Activated CD4-positive, alpha-beta T cell treated with anti-CD3 and anti-CD28 coated beads, Interleukin-2, amount 10 ng/mL, durations not matched to agents 24 days and 14 days (primary cell): ENCODE measurements around the gene SLC17A8. TPM values are rescaled to one million over a fixed set of nuclear protein-coding genes. Genes with fewer than 3 reads are reported as not detected.
A peak's percentile ranks its signal among the peaks of the same experiment; 100 is the strongest.
"Not testable (repeated sequence)": the region's sequence is repeated elsewhere in the genome, so short reads cannot be mapped to it uniquely, and the experiment has no call there.

Experiments
- DNase-seq: peaks from one replicate; pipeline ENCODE4 v3.0.0; 2022
- H3K27ac Mint-ChIP-seq: one replicate; pipeline ENCODE4 v1.8.0; 2022; ENCODE audit warnings: mild to moderate bottlenecking, mixed read lengths
- H3K27me3 Mint-ChIP-seq: one replicate; pipeline ENCODE4 v1.8.0; 2022; ENCODE audit warnings: mixed read lengths
- H3K36me3 Mint-ChIP-seq: one replicate; pipeline ENCODE4 v1.8.0; 2022; ENCODE audit warnings: low read depth, mild to moderate bottlenecking, mixed read lengths
- H3K4me1 Mint-ChIP-seq: one replicate; pipeline ENCODE4 v1.8.0; 2021; ENCODE audit warnings: mixed read lengths
- H3K4me3 Mint-ChIP-seq: one replicate; pipeline ENCODE4 v1.8.0; 2022; ENCODE audit warnings: mild to moderate bottlenecking, moderate library complexity, mixed read lengths
- H3K9me3 Mint-ChIP-seq: one replicate; pipeline ENCODE4 v1.8.0; 2021; ENCODE audit warnings: mixed read lengths
- intact Hi-C: fragments of 100-400 bp; cut with micrococcal nuclease; formaldehyde crosslinking; loops from one replicate; pipeline ENCODE4 v1.15.1; 2023
- total RNA-seq: library from RNA; stranded (reverse); gene quantifications from 2 replicates; pipeline ENCODE4 v1.2.3, GENCODE V29; 2022

The SLC17A8 gene
- total RNA-seq = not detected in 2 replicates

DNA sequence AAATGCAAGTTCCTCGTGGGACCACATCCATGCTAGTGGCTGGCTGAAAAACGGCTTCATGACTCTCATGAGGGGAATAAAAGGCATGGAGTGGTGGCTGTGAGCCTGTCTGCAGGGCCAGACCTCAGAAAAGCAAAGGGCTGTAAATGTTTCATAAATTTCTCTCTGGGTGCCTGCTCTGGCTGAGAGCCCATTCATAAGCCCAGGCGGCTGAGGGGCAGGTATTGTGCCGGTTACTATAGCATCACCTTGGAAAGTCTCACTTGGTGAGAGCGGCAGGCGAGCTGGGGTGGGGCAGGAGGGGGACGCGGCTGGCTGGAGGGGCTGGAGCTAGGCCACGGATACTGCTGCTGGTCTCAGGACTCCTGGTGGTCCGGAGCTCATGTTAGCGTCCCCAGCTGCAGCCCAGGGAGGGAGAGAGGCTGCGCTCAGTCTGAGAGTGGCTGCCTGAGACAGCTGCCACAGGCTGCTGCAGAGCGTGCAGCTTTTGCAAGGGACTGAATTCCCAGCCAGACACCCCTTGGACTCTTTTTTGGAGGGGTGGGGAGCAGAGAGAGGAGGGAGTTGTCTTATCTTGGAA is at the start of gene SLC17A8:
SLC17A8 (plus strand) TSS at position 431 of the 580 bp plus-strand sequence. CDS start 318 bp downstream, outside the sequence.
- no peaks in the 10 kb centered on the region for H3K4me1 Mint-ChIP-seq
- no peak within 1 kb of the TSS for H3K4me3 Mint-ChIP-seq
- H3K27ac Mint-ChIP-seq = no peak within 1 kb of the TSS
- H3K36me3 Mint-ChIP-seq = no peaks in the 10 kb centered on the region
- intact Hi-C loops = loop anchor here (10.0 kb wide), 1 partner anchor 1138 kb away; no protein-coding TSS in a partner anchor
- H3K9me3 Mint-ChIP-seq = no peaks in the 10 kb centered on the region
- H3K27me3 Mint-ChIP-seq = peaks cover 40% of the 10 kb centered on the region
- no peak for DNase-seq

DNA sequence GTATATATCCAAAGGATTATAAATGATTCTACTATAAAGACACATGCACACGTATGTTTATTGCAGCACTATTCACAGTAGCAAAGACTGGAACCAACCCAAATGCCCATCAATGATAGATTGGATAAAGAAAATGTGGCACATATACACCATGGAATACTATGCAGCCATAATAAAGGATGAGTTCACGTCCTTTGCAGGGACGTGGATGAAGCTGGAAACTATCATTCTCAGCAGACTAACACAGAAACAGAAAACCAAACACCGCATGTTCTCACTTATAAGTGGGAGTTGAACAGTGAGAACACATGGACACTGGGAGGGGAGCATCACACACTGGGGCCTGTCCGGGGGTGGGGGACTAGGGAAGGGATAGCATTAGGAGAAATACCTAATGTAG is 48.7 kb upstream of the SLC17A8 start:
- H3K9me3 Mint-ChIP-seq = peaks cover 19% of the 10 kb centered on the region
- DNase-seq, H3K27ac Mint-ChIP-seq, H3K27me3 Mint-ChIP-seq, intact Hi-C loops, H3K4me3 Mint-ChIP-seq, H3K4me1 Mint-ChIP-seq: not testable (repeated sequence)
- H3K36me3 Mint-ChIP-seq = peaks cover 47% of the 10 kb centered on the region

DNA sequence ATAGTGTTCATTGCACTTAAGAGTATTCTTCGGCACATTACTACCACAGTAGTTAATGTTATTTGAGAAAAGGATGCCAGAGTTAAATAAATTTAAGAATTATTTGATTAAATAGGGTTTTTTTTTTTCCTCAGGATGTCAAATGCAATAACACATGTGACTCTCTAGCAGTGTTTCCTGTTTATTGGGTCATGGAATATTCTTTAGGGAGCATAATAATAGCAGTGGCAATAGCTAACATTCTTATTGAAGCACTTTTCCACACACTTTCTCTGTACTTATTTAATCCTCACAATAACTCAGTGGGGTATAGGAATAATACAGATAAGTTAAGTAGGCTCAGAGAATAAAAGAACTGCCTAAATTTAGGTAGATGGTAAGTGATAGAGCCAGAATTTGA is 45.6 kb upstream of the SLC17A8 start:
- Mint-ChIP-seq H3K4me1 (peaks cover 3% of the 10 kb centered on the region), H3K27me3 (no peaks in the 10 kb centered on the region), H3K4me3 (no peak overlapping the region), H3K9me3 (peaks cover 7% of the 10 kb centered on the region), H3K36me3 (peaks cover 27% of the 10 kb centered on the region), H3K27ac (no peak overlapping the region)
- no peak for DNase-seq
- intact Hi-C loops = no loop called here

DNA sequence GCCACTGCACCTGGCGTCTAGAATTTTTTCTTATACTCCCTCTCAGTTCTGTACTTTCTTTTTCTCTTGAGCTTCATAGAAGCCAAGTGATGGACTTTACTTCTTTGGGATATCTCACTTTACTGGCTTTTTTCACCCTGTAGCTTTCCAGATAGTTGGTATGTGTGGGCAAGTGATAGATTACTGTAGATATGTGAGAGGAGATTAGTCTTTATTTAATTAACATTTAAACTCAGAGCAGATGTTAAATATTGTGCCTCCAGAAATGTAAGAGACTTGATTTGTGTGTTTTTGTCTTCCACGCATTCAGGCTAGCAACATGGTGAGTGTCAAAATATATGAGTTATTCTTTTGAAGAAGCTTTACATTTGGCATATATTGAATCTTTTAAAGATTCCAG is 39.5 kb upstream of the SLC17A8 start:
- no peak for DNase-seq
- no peaks in the 10 kb centered on the region for H3K27me3 Mint-ChIP-seq
- H3K4me1 Mint-ChIP-seq = no peaks in the 10 kb centered on the region
- H3K36me3 Mint-ChIP-seq = peaks cover 27% of the 10 kb centered on the region
- intact Hi-C loops = no loop called here
- no peaks in the 10 kb centered on the region for H3K9me3 Mint-ChIP-seq
- no peak overlapping the region for H3K27ac Mint-ChIP-seq
- H3K4me3 Mint-ChIP-seq = no peak overlapping the region

DNA sequence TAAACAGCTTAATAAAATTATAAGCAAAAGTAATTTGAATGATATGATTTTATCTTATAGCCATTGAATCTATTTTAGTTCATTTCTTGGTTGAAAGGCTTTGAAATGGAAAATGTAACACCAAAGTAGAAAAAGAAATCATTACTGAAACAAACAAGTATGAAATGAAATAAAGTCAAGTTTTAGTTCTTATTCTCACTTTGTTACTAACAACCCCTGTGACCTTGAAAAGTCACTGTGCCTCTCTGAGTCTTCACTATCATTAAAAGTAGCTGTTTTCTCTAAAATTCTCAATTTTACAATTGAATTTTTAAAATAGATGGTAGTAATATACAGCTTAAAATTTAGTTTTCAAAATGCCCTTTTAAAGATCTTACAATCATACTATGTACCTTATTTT is 32.4 kb upstream of the SLC17A8 start:
- Mint-ChIP-seq H3K4me1 (peaks cover 3% of the 10 kb centered on the region), H3K27ac (no peak overlapping the region), H3K36me3 (peaks cover 28% of the 10 kb centered on the region), H3K9me3 (no peaks in the 10 kb centered on the region), H3K4me3 (no peak overlapping the region), H3K27me3 (no peaks in the 10 kb centered on the region)
- intact Hi-C loops = no loop called here
- DNase-seq = no peak

DNA sequence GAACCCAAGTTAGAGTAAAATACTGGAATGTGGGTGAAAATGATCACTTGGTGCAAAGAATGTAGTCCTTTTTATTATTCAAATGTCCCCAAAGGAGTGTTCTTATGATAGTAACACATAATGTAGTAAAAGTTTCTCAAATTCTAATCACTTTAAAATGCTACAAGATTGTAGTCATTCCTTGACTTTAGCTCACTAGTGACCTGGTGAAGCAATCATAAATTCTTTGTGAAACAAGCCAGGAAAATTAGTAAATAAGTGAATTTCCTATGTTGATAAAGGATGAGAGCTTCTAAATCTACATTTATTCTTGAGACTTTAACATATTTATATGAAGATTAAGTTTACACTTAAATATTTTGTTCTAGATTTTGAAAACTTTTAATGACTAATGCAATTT is 30.7 kb upstream of the SLC17A8 start:
- intact Hi-C loops = no loop called here
- H3K4me3 Mint-ChIP-seq = no peak overlapping the region
- H3K27me3 Mint-ChIP-seq = no peaks in the 10 kb centered on the region
- H3K4me1 Mint-ChIP-seq = peaks cover 6% of the 10 kb centered on the region
- H3K27ac Mint-ChIP-seq = no peak overlapping the region
- peaks cover 31% of the 10 kb centered on the region for H3K36me3 Mint-ChIP-seq
- no peaks in the 10 kb centered on the region for H3K9me3 Mint-ChIP-seq
- no peak for DNase-seq

DNA sequence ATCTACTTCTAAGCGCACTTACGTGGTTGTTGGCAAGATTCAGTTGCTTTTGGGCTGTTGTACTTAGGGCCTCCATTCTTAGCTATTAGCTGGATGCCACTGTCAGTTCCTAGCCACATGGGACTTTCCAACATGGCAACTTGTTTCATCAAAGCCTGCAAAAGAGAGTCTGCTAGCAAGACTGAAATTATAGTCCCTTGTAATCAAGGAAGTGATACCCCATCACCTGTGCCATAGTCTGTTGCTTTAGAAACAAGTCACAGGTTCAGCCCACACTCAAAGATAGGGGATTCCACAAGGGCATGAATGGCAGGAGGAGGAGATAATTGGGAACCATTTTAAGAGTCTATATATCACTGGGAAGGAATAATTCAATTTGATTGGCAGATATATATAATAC is 27.1 kb upstream of the SLC17A8 start:
- Mint-ChIP-seq H3K27me3 (no peaks in the 10 kb centered on the region), H3K36me3 (peaks cover 37% of the 10 kb centered on the region), H3K4me1 (peaks cover 6% of the 10 kb centered on the region), H3K4me3 (no peak overlapping the region), H3K27ac (no peak overlapping the region), H3K9me3 (no peaks in the 10 kb centered on the region)
- intact Hi-C loops = loop anchor here (5.0 kb wide), 1 partner anchor 62 kb away; the partner anchor contains the start of genes DEPDC4 and SCYL2
- DNase-seq = no peak

DNA sequence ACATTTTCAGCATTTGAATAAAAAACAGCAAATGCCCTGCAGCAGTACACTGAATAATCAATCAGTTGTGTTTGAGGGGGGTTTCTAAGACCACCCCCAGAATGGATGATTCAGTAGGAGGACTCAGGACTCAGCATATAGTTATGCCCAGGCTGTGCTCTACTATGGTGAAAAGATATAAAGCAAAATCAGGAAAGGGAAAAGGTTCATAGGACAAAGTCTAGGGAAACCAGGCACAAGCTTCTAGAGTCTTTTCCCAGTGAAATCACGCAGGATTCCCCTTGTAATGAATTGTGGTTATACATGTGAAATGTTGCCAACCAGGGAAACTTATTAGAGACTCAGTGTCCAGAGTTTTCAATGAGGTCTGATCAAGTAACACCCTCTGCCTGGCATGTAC is 25.0 kb upstream of the SLC17A8 start:
- no peaks in the 10 kb centered on the region for H3K9me3 Mint-ChIP-seq
- no peak for DNase-seq
- H3K4me3 Mint-ChIP-seq = no peak overlapping the region
- no peak overlapping the region for H3K27ac Mint-ChIP-seq
- peaks cover 6% of the 10 kb centered on the region for H3K4me1 Mint-ChIP-seq
- intact Hi-C loops = loop anchor here (5.0 kb wide), 1 partner anchor 65 kb away; the partner anchor contains the start of genes DEPDC4 and SCYL2
- no peaks in the 10 kb centered on the region for H3K27me3 Mint-ChIP-seq
- peaks cover 47% of the 10 kb centered on the region for H3K36me3 Mint-ChIP-seq

DNA sequence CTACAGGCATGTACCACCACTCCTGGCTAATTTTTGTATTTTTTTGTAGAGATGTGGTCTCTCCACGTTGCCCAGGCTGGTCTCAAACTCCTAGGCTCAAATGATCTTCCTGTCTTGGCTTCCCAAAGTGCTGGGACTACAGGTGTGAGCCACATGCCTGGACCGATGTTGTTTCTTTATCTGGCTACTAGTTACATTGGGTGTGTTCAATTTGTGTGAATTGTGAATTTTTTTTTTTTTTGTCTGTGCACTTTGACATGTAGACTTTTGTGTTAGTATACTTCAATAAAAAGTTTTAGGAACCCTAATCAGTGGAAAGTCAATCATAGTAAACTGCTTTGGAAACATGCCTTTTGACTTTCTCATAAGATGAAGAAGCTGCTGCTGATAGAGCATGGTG is 24.0 kb upstream of the SLC17A8 start:
- no peak for DNase-seq
- Mint-ChIP-seq H3K36me3 (peaks cover 48% of the 10 kb centered on the region), H3K4me1 (peaks cover 6% of the 10 kb centered on the region), H3K4me3 (no peak overlapping the region), H3K27ac (no peak overlapping the region), H3K9me3 (no peaks in the 10 kb centered on the region), H3K27me3 (no peaks in the 10 kb centered on the region)
- intact Hi-C loops = loop anchor here (5.0 kb wide), 1 partner anchor 66 kb away; the partner anchor contains the start of genes DEPDC4 and SCYL2

DNA sequence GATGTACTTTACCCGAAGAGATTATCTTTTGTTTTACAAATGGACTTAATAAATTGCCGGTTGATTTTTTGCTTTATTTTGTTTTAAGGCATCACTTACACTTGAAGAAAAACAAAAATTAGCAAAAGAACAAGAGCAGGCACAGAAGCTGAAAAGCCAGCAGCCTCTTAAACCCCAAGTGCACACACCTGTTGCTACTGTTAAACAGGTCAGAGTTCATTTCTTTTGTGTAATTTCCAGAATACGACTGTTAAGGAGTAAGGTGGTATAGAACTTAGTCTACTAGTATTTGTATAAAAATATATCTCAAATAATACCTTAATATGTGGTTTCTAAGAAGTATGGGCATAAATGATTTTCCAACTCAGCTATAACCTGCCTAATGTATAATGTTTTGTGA is 19.6 kb upstream of the SLC17A8 start:
- no peak for DNase-seq
- Mint-ChIP-seq H3K27ac (no peak overlapping the region), H3K4me3 (no peak overlapping the region), H3K9me3 (no peaks in the 10 kb centered on the region), H3K4me1 (peaks cover 2% of the 10 kb centered on the region), H3K36me3 (peaks cover 33% of the 10 kb centered on the region), H3K27me3 (no peaks in the 10 kb centered on the region)
- intact Hi-C loops = no loop called here

DNA sequence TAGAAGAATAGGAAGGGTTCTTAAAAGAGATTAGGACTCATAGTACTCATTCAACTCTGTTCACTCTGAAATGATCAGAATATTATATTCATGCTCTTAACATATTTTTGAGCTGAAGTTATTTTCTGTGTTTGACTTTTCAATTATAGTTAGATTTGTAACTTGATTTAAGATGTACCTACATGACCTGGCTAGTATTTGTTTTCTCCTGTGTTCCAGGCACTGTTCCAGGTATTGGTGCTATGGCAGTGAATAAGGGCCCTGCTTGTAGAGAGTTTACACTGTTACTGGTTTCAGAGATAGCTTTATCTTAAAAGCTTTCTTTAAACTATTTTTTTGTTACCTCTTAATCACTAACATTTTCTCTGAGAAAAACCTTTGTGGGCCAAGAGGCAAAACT is 19.1 kb upstream of the SLC17A8 start:
- Mint-ChIP-seq H3K4me3 (no peak overlapping the region), H3K4me1 (peaks cover 2% of the 10 kb centered on the region), H3K27me3 (no peaks in the 10 kb centered on the region), H3K36me3 (peaks cover 35% of the 10 kb centered on the region), H3K27ac (no peak overlapping the region), H3K9me3 (no peaks in the 10 kb centered on the region)
- no peak for DNase-seq
- intact Hi-C loops = no loop called here

DNA sequence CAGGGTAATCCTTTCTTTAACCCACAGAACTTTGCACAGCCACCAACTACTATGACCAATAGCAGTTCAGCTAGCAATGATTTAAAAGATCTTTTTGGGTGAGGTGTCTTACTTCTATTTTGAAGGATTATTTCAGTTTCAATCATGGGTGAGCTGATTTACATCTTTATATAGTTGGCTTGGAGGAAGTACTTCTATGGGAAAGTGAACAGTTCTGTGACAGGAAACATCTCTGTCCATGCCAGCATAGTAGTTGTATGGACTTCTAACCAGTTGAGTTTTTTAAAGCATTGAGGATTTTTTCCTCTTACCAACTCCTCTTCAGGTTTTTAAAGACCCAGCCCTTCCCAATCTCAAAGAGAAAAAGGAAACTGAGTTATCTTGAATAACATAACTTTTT is 17.8 kb upstream of the SLC17A8 start:
- peaks cover 2% of the 10 kb centered on the region for H3K4me1 Mint-ChIP-seq
- H3K27me3 Mint-ChIP-seq = no peaks in the 10 kb centered on the region
- H3K27ac Mint-ChIP-seq = no peak overlapping the region
- intact Hi-C loops = no loop called here
- no peak overlapping the region for H3K4me3 Mint-ChIP-seq
- H3K36me3 Mint-ChIP-seq = peaks cover 32% of the 10 kb centered on the region
- no peak for DNase-seq
- H3K9me3 Mint-ChIP-seq = no peaks in the 10 kb centered on the region

DNA sequence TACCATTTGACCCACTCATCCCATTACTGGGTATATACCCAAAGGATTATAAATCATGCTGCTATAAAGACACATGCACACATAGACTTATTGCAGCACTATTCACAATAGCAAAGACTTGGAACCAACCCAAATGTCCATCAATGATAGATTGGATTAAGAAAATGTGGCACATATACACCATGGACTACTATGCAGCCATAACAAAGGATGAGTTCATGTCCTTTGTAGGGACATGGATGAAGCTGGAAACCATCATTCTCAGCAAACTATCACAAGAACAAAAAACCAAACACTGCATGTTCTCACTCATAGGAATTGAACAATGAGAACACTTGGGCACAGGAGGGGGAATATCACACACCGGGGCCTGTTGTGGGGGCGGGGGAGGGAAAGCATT is 14.0 kb upstream of the SLC17A8 start:
- H3K27ac Mint-ChIP-seq, H3K4me3 Mint-ChIP-seq, H3K27me3 Mint-ChIP-seq, DNase-seq, H3K9me3 Mint-ChIP-seq, H3K4me1 Mint-ChIP-seq: not testable (repeated sequence)
- peaks cover 16% of the 10 kb centered on the region for H3K36me3 Mint-ChIP-seq
- intact Hi-C loops = loop anchor here (10.0 kb wide), 1 partner anchor 222 kb away; no protein-coding TSS in a partner anchor

DNA sequence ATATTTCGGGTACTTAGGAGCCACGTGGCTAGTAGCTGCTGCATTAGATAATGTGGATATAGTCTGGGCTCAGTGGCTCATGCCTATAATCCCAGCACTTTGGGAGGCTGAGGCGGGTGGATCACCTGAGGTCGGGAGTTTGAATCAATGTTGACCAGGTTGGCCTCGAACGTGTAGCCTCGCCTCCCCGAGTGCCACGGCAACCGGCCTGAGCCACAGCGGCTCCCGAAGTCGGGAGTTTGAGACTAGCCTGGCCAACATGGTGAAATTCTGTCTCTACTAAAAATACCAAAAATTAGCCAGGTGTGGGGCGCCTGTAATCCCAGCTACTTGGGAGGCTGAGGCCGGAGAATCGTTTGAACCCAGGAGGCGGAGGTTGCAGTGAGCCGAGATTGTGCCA is 12.5 kb upstream of the SLC17A8 start:
- H3K36me3 Mint-ChIP-seq, H3K9me3 Mint-ChIP-seq, H3K27ac Mint-ChIP-seq, H3K4me1 Mint-ChIP-seq, H3K4me3 Mint-ChIP-seq, H3K27me3 Mint-ChIP-seq: not testable (repeated sequence)
- intact Hi-C loops = loop anchor here (10.0 kb wide), 1 partner anchor 220 kb away; no protein-coding TSS in a partner anchor
- DNase-seq = peak; percentile 44
